Chondrocyte (in vitro differentiated cells): ENCODE measurements around the gene SFXN5. TPM values are rescaled to one million over a fixed set of nuclear protein-coding genes. Genes with fewer than 3 reads are reported as not detected.

Source experiments
- DNase-seq: peaks from one replicate; pipeline ENCODE4 v3.0.0; 2021; ENCODE audit warnings: mixed read lengths, low spot score
- H3K27ac Mint-ChIP-seq: one replicate; pipeline ENCODE4 v1.8.0; 2021; ENCODE audit warnings: mild to moderate bottlenecking, moderate library complexity, mixed read lengths; ENCODE audit not compliant: unreplicated experiment
- H3K27me3 Mint-ChIP-seq: 2 replicates; pipeline ENCODE4 v1.8.0; 2021; ENCODE audit warnings: low read depth, mixed read lengths
- H3K36me3 Mint-ChIP-seq: 2 replicates; pipeline ENCODE4 v1.8.0; 2021; ENCODE audit warnings: low read depth, mixed read lengths
- H3K4me1 Mint-ChIP-seq: 2 replicates; pipeline ENCODE4 v1.8.0; 2021; ENCODE audit warnings: low read depth, mild to moderate bottlenecking, mixed read lengths
- H3K4me3 Mint-ChIP-seq: one replicate; pipeline ENCODE4 v1.8.0; 2021; ENCODE audit warnings: mild to moderate bottlenecking, moderate library complexity, mixed read lengths; ENCODE audit not compliant: unreplicated experiment
- H3K9me3 Mint-ChIP-seq: 2 replicates; pipeline ENCODE4 v1.8.0; 2021; ENCODE audit warnings: low read depth, mixed read lengths
- CTCF ChIP-seq: fragments of 200-600 bp; sonication (generic); IDR thresholded peaks from 2 replicates; pipeline ENCODE4 v1.5.0; 2021; ENCODE audit warnings: antibody characterized with exemption, mild to moderate bottlenecking, moderate library complexity
- total RNA-seq: library from RNA; stranded (reverse); gene quantifications from 3 replicates; pipeline ENCODE4 v1.2.1, GENCODE V29; 2021

Gene SFXN5
- total RNA-seq, 1 donor from 2014 or later, result 10.6 TPM

GRCh38 chr2:72947952-72948830 is 123.3 kb downstream of the SFXN5 start:
- no peak for TF ChIP-seq CTCF
- no peak overlapping the region for H3K27ac Mint-ChIP-seq
- H3K4me3 Mint-ChIP-seq, result no peak overlapping the region
- H3K36me3 Mint-ChIP-seq, result peaks cover 14% of the 10 kb centered on the region
- no peak for DNase-seq
- H3K4me1 Mint-ChIP-seq, result no peaks in the 10 kb centered on the region
- no peaks in the 10 kb centered on the region for H3K27me3 Mint-ChIP-seq
- H3K9me3 Mint-ChIP-seq, result no peaks in the 10 kb centered on the region

GRCh38 chr2:72946466-72946865 is 125.0 kb downstream of the SFXN5 start:
- H3K4me1 Mint-ChIP-seq, result peaks cover 3% of the 10 kb centered on the region
- H3K4me3 Mint-ChIP-seq, result no peak overlapping the region
- H3K36me3 Mint-ChIP-seq, result peaks cover 14% of the 10 kb centered on the region
- no peak overlapping the region for H3K27ac Mint-ChIP-seq
- no peaks in the 10 kb centered on the region for H3K27me3 Mint-ChIP-seq
- TF ChIP-seq CTCF, result no peak
- no peaks in the 10 kb centered on the region for H3K9me3 Mint-ChIP-seq
- DNase-seq, result no peak

GRCh38 chr2:72945450-72946019 is 126.0 kb downstream of the SFXN5 start:
- peaks cover 12% of the 10 kb centered on the region for H3K4me1 Mint-ChIP-seq
- no peak overlapping the region for H3K27ac Mint-ChIP-seq
- no peak for DNase-seq
- H3K27me3 Mint-ChIP-seq, result no peaks in the 10 kb centered on the region
- H3K9me3 Mint-ChIP-seq, result no peaks in the 10 kb centered on the region
- TF ChIP-seq CTCF, result no peak
- no peak overlapping the region for H3K4me3 Mint-ChIP-seq
- H3K36me3 Mint-ChIP-seq, result peaks cover 14% of the 10 kb centered on the region

- Mint-ChIP-seq H3K36me3 (peaks cover 16% of the 10 kb centered on the region), H3K9me3 (no peaks in the 10 kb centered on the region), H3K27ac (no peak overlapping the region), H3K27me3 (no peaks in the 10 kb centered on the region), H3K4me1 (peaks cover 15% of the 10 kb centered on the region), H3K4me3 (no peak overlapping the region)
- DNase-seq, result no peak
- TF ChIP-seq CTCF, result no peak
Observed at GRCh38 chr2:72944804-72945449, 126.6 kb downstream of the SFXN5 start.
